Measurements from ENCODE around the gene MRPL14. TPM values are rescaled to one million over a fixed set of nuclear protein-coding genes. Genes with fewer than 3 reads are reported as not detected.

The MRPL14 gene
- total and polyA plus RNA-seq, 9 of the 15 experiments (the other 6 are each of a cell fraction or from before 2014, with no cell fraction given), result 126 to 424 (median 165) TPM

DNA sequence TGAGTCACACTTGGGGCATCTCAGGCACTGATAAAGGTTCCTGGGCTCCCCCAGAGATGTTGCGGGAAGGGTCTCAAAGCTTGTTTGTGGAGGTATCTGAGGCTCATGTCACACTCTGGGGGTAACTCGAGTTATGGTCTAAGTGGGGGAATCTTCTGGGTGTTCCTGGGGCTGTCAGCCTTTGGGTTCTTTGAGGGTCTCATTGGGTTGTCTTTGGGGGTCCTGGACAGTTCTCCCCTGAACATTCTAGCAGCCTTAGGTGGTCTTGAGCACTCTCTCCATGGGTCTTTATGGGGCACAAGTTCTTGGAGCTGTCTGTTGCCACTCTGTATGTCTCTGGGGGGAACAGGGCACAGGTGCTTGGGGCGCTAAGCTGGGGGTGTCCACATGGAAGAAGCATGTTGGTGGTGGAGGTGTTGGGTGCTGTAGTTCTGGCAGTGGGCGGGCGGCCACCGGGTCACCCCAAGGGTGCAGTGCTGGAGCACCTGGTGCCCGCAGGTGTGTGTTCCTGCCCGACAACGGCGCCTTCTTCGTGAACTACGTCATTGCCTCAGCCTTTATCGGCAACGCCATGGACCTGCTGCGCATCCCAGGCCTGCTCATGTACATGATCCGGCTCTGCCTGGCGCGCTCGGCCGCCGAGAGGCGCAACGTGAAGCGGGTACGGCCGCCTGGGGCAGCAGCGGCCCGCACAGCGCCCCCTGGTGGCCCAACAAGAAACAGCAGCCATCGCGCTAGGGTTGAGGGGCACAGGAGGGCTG is 24.3 kb upstream of the MRPL14 start (continued):
- TF ChIP-seq, protein P1, sequence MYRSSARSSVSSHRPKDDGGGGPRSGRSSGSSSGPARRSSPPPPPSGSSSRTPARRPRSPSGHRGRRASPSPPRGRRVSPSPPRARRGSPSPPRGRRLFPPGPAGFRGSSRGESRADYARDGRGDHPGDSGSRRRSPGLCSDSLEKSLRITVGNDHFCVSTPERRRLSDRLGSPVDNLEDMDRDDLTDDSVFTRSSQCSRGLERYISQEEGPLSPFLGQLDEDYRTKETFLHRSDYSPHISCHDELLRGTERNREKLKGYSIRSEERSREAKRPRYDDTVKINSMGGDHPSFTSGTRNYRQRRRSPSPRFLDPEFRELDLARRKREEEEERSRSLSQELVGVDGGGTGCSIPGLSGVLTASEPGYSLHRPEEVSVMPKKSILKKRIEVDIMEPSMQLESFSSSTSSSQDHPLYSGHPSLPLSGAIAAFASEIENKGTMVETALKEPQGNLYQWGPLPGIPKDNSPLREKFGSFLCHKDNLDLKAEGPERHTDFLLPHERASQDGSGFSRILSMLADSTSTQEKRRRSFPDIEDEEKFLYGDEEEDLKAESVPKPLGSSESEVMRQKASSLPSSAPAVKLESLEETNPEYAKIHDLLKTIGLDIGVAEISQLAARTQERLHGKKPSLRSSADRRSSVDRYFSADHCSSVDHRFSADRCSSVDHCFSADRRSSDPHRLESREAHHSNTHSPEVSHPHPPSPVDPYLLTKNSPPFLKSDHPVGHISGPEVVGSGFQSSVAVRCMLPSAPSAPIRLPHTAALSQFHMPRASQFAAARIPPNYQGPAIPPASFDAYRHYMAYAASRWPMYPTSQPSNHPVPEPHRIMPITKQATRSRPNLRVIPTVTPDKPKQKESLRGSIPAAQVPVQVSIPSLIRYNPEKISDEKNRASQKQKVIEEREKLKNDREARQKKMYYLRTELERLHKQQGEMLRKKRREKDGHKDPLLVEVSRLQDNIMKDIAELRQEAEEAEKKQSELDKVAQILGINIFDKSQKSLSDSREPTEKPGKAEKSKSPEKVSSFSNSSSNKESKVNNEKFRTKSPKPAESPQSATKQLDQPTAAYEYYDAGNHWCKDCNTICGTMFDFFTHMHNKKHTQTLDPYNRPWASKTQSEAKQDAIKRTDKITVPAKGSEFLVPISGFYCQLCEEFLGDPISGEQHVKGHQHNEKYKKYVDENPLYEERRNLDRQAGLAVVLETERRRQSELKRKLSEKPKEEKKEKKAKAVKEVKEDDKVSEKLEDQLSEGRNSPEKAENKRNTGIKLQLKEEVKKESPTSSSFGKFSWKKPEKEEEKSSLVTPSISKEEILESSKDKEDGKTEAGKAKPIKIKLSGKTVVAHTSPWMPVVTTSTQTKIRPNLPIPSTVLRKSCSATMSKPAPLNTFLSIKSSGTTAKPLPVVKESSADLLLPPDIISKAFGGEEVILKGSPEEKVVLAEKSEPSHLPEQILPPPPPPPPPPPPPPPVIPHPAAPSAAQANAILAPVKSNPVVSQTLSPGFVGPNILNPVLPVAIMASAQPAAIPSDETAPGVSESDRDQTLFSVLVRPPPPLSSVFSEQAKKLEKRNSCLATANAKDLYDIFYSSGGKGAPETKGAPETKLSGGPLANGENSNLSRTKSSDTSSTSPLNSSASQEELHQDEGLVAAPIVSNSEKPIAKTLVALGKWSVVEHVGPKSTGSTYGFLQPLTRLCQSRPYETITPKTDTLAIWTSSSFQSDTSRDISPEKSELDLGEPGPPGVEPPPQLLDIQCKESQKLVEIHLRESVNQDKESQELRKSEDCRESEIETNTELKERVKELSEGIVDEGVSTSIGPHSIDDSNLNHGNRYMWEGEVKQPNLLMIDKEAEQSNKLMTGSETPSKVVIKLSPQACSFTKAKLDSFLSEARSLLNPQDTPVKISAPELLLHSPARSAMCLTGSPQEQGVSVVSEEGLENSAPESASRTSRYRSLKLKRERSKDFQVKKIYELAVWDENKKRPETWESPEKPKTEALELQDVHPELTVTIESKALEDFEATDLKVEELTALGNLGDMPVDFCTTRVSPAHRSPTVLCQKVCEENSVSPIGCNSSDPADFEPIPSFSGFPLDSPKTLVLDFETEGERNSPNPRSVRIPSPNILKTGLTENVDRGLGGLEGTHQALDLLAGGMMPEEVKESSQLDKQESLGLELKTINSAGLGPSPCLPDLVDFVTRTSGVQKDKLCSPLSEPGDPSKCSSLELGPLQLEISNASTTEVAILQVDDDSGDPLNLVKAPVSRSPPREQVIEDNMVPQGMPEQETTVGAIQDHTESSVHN (IDR thresholded peaks at IDR 0.05; ENCODE audit: borderline replicate concordance in 1 of 2, low read depth in 1 of 2), result no peak
- TF ChIP-seq ZSCAN29 (IDR thresholded peaks at IDR 0.05) (no peak), ZNF165 (CRISPR knock-in tag; IDR thresholded peaks at IDR 0.05; ENCODE audit: borderline replicate concordance) (no peak), MCM2 (IDR thresholded peaks at IDR 0.05; ENCODE audit: low read depth) (no peak), WHSC1 (IDR thresholded peaks at IDR 0.05; ENCODE audit: low read length) (no peak), HOXB6 (CRISPR knock-in tag; IDR thresholded peaks at IDR 0.05; ENCODE audit: borderline replicate concordance) (no peak), BCL6 (CRISPR knock-in tag; IDR thresholded peaks at IDR 0.05) (no peak), FOXA1 (IDR thresholded peaks at IDR 0.05; ENCODE audit: borderline replicate concordance) (no peak), ZNF507 (tag; conservative IDR thresholded peaks at IDR 0.05) (no peak), KDM1A (IDR thresholded peaks at IDR 0.05) (peak in 1 of 2 experiments; percentile 31; a peak in 1 of 4 replicates), TCF3 (CRISPR knock-in tag; IDR thresholded peaks at IDR 0.05) (peak; percentile 55)
- TF ChIP-seq, protein P2, sequence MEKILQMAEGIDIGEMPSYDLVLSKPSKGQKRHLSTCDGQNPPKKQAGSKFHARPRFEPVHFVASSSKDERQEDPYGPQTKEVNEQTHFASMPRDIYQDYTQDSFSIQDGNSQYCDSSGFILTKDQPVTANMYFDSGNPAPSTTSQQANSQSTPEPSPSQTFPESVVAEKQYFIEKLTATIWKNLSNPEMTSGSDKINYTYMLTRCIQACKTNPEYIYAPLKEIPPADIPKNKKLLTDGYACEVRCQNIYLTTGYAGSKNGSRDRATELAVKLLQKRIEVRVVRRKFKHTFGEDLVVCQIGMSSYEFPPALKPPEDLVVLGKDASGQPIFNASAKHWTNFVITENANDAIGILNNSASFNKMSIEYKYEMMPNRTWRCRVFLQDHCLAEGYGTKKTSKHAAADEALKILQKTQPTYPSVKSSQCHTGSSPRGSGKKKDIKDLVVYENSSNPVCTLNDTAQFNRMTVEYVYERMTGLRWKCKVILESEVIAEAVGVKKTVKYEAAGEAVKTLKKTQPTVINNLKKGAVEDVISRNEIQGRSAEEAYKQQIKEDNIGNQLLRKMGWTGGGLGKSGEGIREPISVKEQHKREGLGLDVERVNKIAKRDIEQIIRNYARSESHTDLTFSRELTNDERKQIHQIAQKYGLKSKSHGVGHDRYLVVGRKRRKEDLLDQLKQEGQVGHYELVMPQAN (IDR thresholded peaks at IDR 0.05; ENCODE audit: borderline replicate concordance), result no peak
- TF ChIP-seq, protein P3, sequence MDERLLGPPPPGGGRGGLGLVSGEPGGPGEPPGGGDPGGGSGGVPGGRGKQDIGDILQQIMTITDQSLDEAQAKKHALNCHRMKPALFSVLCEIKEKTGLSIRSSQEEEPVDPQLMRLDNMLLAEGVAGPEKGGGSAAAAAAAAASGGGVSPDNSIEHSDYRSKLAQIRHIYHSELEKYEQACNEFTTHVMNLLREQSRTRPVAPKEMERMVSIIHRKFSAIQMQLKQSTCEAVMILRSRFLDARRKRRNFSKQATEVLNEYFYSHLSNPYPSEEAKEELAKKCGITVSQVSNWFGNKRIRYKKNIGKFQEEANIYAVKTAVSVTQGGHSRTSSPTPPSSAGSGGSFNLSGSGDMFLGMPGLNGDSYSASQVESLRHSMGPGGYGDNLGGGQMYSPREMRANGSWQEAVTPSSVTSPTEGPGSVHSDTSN (CRISPR knock-in tag; IDR thresholded peaks at IDR 0.05; ENCODE audit: low read depth), result no peak
- TF ChIP-seq, protein P3 (tag; conservative IDR thresholded peaks at IDR 0.05; ENCODE audit: low read depth), result no peak

Measured in K562 (cell line).